K562 (cell line): ENCODE results near the gene PIGQ. TPM values are rescaled to one million over a fixed set of nuclear protein-coding genes. Genes with fewer than 3 reads are reported as not detected.

Experiments
- CBFA2T2 ChIP-seq: fragments of 450-650 bp; conservative IDR thresholded peaks from 2 replicates; pipeline ENCODE4 v1.6.1; 2017; ENCODE audit warnings: mild to moderate bottlenecking
- DACH1 ChIP-seq: fragments of 450-650 bp; IDR thresholded peaks from 2 replicates; pipeline ENCODE4 v1.6.1; 2018; ENCODE audit not compliant: partially characterized antibody
- ESRRA ChIP-seq: fragments of 450-650 bp; IDR thresholded peaks from 2 replicates; pipeline ENCODE4 v1.6.1; 2014; ENCODE audit warnings: low read depth, mild to moderate bottlenecking, moderate library complexity, borderline replicate concordance
- FOXJ2 ChIP-seq: fragments of 200-800 bp; sonication (Bioruptor generic); IDR thresholded peaks from 2 replicates; pipeline ENCODE4 v1.6.1; 2016; ENCODE audit warnings: missing genetic modification characterization, missing compliant biosample characterization
- HOXB6 ChIP-seq: fragments of 250-450 bp; sonication (Bioruptor Pico); IDR thresholded peaks from 2 replicates; pipeline ENCODE4 v1.5.1; 2022; ENCODE audit warnings: mild to moderate bottlenecking, borderline replicate concordance
- JUND ChIP-seq, 2 experiments: IDR thresholded peaks; 2 replicates in 1 of 2; 3 replicates in 1 of 2; pipeline ENCODE4 v1.6.1; 2011; ENCODE audit warnings: borderline replicate concordance in 2 of 2, low read depth in 2 of 2, low read length in 2 of 2, improper control_type of control experiment in 1 of 2, missing biosample characterization in 1 of 2, missing genetic modification characterization in 1 of 2, missing genetic modification reagents in 1 of 2
- KHSRP ChIP-seq: fragments of 450-650 bp; IDR thresholded peaks from 2 replicates; pipeline ENCODE4 v1.6.1; 2017
- MEF2A ChIP-seq: IDR thresholded peaks from 2 replicates; pipeline ENCODE4 v1.6.1; 2011; ENCODE audit warnings: low read depth, mild to moderate bottlenecking, low read length, moderate library complexity; ENCODE audit not compliant: control insufficient read depth
- NFYB ChIP-seq: IDR thresholded peaks from 2 replicates; pipeline ENCODE4 v1.6.1; 2011; ENCODE audit warnings: mild to moderate bottlenecking, moderate library complexity; ENCODE audit not compliant: insufficient read length; ENCODE audit errors: extremely low read depth
- NONO ChIP-seq, 2 experiments: fragments of 200-400 bp in 1 of 2; fragments of 450-650 bp in 1 of 2; formaldehyde crosslinking in 1 of 2; IDR thresholded peaks; 2 replicates each; pipeline ENCODE4 v1.6.1; 2017; ENCODE audit warnings: low read depth in 2 of 2, mild to moderate bottlenecking in 2 of 2, moderate library complexity in 2 of 2, low read length in 1 of 2
- RBFOX2 ChIP-seq: fragments of 200-400 bp; formaldehyde crosslinking; IDR thresholded peaks from 2 replicates; pipeline ENCODE4 v1.6.1; 2017; ENCODE audit warnings: low read depth, mild to moderate bottlenecking, low read length, moderate library complexity
- RBM34 ChIP-seq: fragments of 200-400 bp; formaldehyde crosslinking; IDR thresholded peaks from 2 replicates; pipeline ENCODE4 v1.6.1; 2018; ENCODE audit warnings: low read length, borderline replicate concordance; ENCODE audit not compliant: insufficient read depth
- SMC3 ChIP-seq: conservative IDR thresholded peaks from 2 replicates; pipeline ENCODE4 v1.6.1; 2011; ENCODE audit warnings: low read depth, low read length, improper control_type of control experiment; ENCODE audit not compliant: insufficient read depth
- TRIM28 ChIP-seq: fragments of 450-650 bp; IDR thresholded peaks from 2 replicates; pipeline ENCODE4 v1.6.1; 2017
- YBX1 ChIP-seq: fragments of 450-650 bp; IDR thresholded peaks from 2 replicates; pipeline ENCODE4 v1.7.1; 2016; ENCODE audit warnings: mild to moderate bottlenecking
- ZNF263 ChIP-seq: sonication (generic); formaldehyde crosslinking; IDR thresholded peaks from 2 replicates; pipeline ENCODE4 v1.8.0; 2022; ENCODE audit warnings: mild to moderate bottlenecking, missing genetic modification reagents, borderline replicate concordance
- ZNF79 ChIP-seq: fragments of 250-450 bp; sonication (Bioruptor Pico); IDR thresholded peaks from 2 replicates; pipeline ENCODE4 v1.4.0; 2020; ENCODE audit warnings: low read depth, mild to moderate bottlenecking, moderate library complexity
- polyA plus RNA-seq, 8 experiments: library from polyadenylated mRNA; depleted of rRNA in 4 of 8; stranded (reverse) in 5 of 8; unstranded in 3 of 8; fragments of >200 nt; fragmentation: Nextera tagmentation in 2 of 8; fragmentation: Illumina TruSeq in 1 of 8; extraction: Ambion mirVana in 2 of 8; extraction: Trizol in 1 of 8; gene quantifications; 2 replicates each; pipeline versions ENCODE4 v1.2.1 to v1.2.3, GENCODE V29; 2011 to 2014; ENCODE audit warnings: inconsistent platforms in 1 of 8, missing spikeins in 1 of 8
- total RNA-seq, 7 experiments: library from RNA; depleted of rRNA in 6 of 7; stranded (reverse); fragments of >200 nt in 6 of 7; fragmentation: Illumina TruSeq in 2 of 7; extraction: Trizol in 2 of 7; gene quantifications; 2 replicates each; pipeline versions ENCODE4 v1.2.1 to v1.2.3, GENCODE V29; 2011 to 2021; ENCODE audit warnings: low replicate concordance in 1 of 7
- TF ChIP-seq, protein P1 (sequence below): sonication (generic); formaldehyde crosslinking; IDR thresholded peaks from 2 replicates; pipeline ENCODE4 v1.8.1; 2023; ENCODE audit warnings: mild to moderate bottlenecking, missing genetic modification reagents
- TF ChIP-seq, protein P2 (sequence below), 2 experiments: fragments of 200-800 bp in 1 of 2; sonication (Bioruptor generic) in 1 of 2; sonication (generic) in 1 of 2; formaldehyde crosslinking in 1 of 2; IDR thresholded peaks in 1 of 2; conservative IDR thresholded peaks in 1 of 2; 2 replicates each; pipeline versions ENCODE4 v1.5.0 to v1.6.1; 2016 to 2020; ENCODE audit warnings: missing compliant biosample characterization in 1 of 2, missing genetic modification characterization in 1 of 2, missing genetic modification reagents in 1 of 2
- TF ChIP-seq, protein P3 (sequence below): fragments of 250-450 bp; sonication (Bioruptor Pico); IDR thresholded peaks from 2 replicates; pipeline ENCODE4 v1.8.0; 2021; ENCODE audit warnings: moderate library complexity, mild to moderate bottlenecking, inconsistent platforms
- TF ChIP-seq, protein P4 (sequence below), 3 experiments: fragments of 200-800 bp in 1 of 3; sonication (Bioruptor generic) in 1 of 3; sonication (generic) in 1 of 3; formaldehyde crosslinking in 1 of 3; IDR thresholded peaks; 2 replicates each; pipeline versions ENCODE4 v1.6.1 to v1.8.0; 2016 to 2022; ENCODE audit warnings: mild to moderate bottlenecking in 2 of 3, missing compliant biosample characterization in 2 of 3, missing genetic modification characterization in 2 of 3, missing genetic modification reagents in 1 of 3
- TF ChIP-seq, protein P5 (sequence below): sonication (generic); IDR thresholded peaks from 2 replicates; pipeline ENCODE4 v1.6.1; 2016

PIGQ gene
- total and polyA plus RNA-seq, 9 of the 15 experiments (the other 6 are each of a cell fraction or from before 2014, with no cell fraction given): 0.20 to 49.6 (median 11.7) TPM

DNA sequence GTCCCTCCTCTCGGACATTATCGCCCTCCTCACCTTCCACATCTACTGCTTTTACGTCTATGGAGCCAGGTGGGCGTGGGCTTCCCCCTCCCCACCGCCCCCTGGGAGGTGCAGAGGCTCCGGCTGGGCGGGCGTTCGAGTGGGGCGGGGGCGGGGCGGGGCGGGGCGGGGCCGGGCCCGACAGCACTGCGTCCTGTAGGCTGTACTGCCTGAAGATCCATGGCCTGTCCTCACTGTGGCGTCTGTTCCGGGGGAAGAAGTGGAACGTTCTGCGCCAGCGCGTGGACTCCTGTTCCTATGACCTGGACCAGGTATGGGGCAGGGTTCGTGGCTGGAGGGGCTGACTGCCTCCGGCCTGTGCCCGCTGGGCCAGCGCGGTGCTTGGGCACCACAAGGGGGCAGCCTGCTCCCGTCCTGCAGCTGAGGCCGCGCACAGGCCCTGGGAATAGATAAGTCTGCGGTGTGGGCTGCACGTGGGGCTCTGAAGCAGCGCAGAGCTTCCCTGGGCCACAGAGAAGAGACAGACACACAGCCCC, 9.2 kb downstream of the PIGQ start (continued):
- TF ChIP-seq, protein P1, sequence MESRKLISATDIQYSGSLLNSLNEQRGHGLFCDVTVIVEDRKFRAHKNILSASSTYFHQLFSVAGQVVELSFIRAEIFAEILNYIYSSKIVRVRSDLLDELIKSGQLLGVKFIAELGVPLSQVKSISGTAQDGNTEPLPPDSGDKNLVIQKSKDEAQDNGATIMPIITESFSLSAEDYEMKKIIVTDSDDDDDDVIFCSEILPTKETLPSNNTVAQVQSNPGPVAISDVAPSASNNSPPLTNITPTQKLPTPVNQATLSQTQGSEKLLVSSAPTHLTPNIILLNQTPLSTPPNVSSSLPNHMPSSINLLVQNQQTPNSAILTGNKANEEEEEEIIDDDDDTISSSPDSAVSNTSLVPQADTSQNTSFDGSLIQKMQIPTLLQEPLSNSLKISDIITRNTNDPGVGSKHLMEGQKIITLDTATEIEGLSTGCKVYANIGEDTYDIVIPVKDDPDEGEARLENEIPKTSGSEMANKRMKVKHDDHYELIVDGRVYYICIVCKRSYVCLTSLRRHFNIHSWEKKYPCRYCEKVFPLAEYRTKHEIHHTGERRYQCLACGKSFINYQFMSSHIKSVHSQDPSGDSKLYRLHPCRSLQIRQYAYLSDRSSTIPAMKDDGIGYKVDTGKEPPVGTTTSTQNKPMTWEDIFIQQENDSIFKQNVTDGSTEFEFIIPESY (CRISPR knock-in tag): peak; percentile 87
- no peak for TF ChIP-seq HOXB6
- peak; percentile 84 for TF ChIP-seq SMC3
- TF ChIP-seq ZNF79: no peak
- peak in 1 of 2 experiments; percentile 86; a peak in 1 of 4 replicates for TF ChIP-seq NONO (IDR thresholded peaks at IDR 0.05; ENCODE audit: low read depth in 2 of 2, low read length in 1 of 2)
- no peak for TF ChIP-seq MEF2A
- TF ChIP-seq, protein P2, sequence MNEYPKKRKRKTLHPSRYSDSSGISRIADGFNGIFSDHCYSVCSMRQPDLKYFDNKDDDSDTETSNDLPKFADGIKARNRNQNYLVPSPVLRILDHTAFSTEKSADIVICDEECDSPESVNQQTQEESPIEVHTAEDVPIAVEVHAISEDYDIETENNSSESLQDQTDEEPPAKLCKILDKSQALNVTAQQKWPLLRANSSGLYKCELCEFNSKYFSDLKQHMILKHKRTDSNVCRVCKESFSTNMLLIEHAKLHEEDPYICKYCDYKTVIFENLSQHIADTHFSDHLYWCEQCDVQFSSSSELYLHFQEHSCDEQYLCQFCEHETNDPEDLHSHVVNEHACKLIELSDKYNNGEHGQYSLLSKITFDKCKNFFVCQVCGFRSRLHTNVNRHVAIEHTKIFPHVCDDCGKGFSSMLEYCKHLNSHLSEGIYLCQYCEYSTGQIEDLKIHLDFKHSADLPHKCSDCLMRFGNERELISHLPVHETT (CRISPR knock-in tag; conservative IDR thresholded peaks at IDR 0.05 in 1 of 2, IDR thresholded peaks at IDR 0.05 in 1 of 2): no peak
- TF ChIP-seq NFYB: no peak
- peak; percentile 84; the same call in 1 of the 2 replicates for TF ChIP-seq TRIM28
- peak; percentile 23; the same call in 1 of the 2 replicates for TF ChIP-seq JUND (IDR thresholded peaks at IDR 0.05; ENCODE audit: borderline replicate concordance, low read depth, low read length)
- TF ChIP-seq JUND (tag; IDR thresholded peaks at IDR 0.05; ENCODE audit: borderline replicate concordance, low read depth, low read length): peak; percentile 22; the same call in 1 of the 3 replicates
- TF ChIP-seq RBFOX2: peak; percentile 55
- TF ChIP-seq DACH1: no peak
- no peak for TF ChIP-seq FOXJ2 (tag)
- TF ChIP-seq YBX1: no peak
- no peak for TF ChIP-seq KHSRP
- TF ChIP-seq, protein P3, sequence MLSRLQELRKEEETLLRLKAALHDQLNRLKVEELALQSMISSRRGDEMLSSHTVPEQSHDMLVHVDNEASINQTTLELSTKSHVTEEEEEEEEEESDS: no peak
- TF ChIP-seq ESRRA: peak; percentile 72; the same call in 1 of the 2 replicates
- TF ChIP-seq CBFA2T2: no peak; the same call in 1 of the 2 replicates
- TF ChIP-seq, protein P4, sequence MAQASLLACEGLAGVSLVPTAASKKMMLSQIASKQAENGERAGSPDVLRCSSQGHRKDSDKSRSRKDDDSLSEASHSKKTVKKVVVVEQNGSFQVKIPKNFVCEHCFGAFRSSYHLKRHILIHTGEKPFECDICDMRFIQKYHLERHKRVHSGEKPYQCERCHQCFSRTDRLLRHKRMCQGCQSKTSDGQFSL (CRISPR knock-in tag; IDR thresholded peaks at IDR 0.05): peak; percentile 90
- TF ChIP-seq, protein P4 (tag; IDR thresholded peaks at IDR 0.05): no peak
- TF ChIP-seq, protein P5, sequence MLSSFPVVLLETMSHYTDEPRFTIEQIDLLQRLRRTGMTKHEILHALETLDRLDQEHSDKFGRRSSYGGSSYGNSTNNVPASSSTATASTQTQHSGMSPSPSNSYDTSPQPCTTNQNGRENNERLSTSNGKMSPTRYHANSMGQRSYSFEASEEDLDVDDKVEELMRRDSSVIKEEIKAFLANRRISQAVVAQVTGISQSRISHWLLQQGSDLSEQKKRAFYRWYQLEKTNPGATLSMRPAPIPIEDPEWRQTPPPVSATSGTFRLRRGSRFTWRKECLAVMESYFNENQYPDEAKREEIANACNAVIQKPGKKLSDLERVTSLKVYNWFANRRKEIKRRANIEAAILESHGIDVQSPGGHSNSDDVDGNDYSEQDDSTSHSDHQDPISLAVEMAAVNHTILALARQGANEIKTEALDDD: no peak
- no peak for TF ChIP-seq RBM34
- TF ChIP-seq ZNF263 (CRISPR knock-in tag): peak; percentile 82; the same call in 1 of the 2 replicates
